ENCODE results near the gene FUT2.

Gene FUT2

GRCh38 chr19:48724796-48725753 is 29.3 kb downstream of the FUT2 start:
- in situ Hi-C loops (cut with MboI; ENCODE audit: low sequenced_read_pairs): no loop called here

- in situ Hi-C loops (cut with MboI; ENCODE audit: low sequenced_read_pairs): no loop called here
Observed at GRCh38 chr19:48726556-48726955, 30.8 kb downstream of the FUT2 start.

- in situ Hi-C loops (cut with MboI; ENCODE audit: low sequenced_read_pairs): no loop called here
Observed at GRCh38 chr19:48728911-48729664, 33.3 kb downstream of the FUT2 start.

GRCh38 chr19:48731452-48731851 is 35.7 kb downstream of the FUT2 start:
- in situ Hi-C loops (cut with MboI; ENCODE audit: low sequenced_read_pairs): no loop called here

GRCh38 chr19:48734625-48735024 is 38.9 kb downstream of the FUT2 start:
- in situ Hi-C loops (cut with MboI; ENCODE audit: low sequenced_read_pairs): no loop called here

- in situ Hi-C loops (cut with MboI; ENCODE audit: low sequenced_read_pairs): no loop called here
Observed at GRCh38 chr19:48735031-48735615, 39.4 kb downstream of the FUT2 start.

GRCh38 chr19:48737360-48737998 is 41.7 kb downstream of the FUT2 start:
- in situ Hi-C loops (cut with MboI; ENCODE audit: low sequenced_read_pairs): no loop called here

GRCh38 chr19:48738557-48739403 is 43.0 kb downstream of the FUT2 start:
- in situ Hi-C loops (cut with MboI; ENCODE audit: low sequenced_read_pairs): no loop called here

GRCh38 chr19:48739404-48740163 is 43.8 kb downstream of the FUT2 start:
- in situ Hi-C loops (cut with MboI; ENCODE audit: low sequenced_read_pairs): no loop called here

GRCh38 chr19:48740164-48740972 is 44.6 kb downstream of the FUT2 start, which contains the start of gene RASIP1:
RASIP1 (minus strand) TSS chr19:48740610; CDS start chr19:48740282, 328 bp downstream.
- in situ Hi-C loops (cut with MboI; ENCODE audit: low sequenced_read_pairs): no loop called here

- in situ Hi-C loops (cut with MboI; ENCODE audit: low sequenced_read_pairs): no loop called here
Observed at GRCh38 chr19:48741129-48741999, 45.6 kb downstream of the FUT2 start.

- in situ Hi-C loops (cut with MboI; ENCODE audit: low sequenced_read_pairs): no loop called here
Observed at GRCh38 chr19:48742096-48742495, 46.3 kb downstream of the FUT2 start.

- in situ Hi-C loops (cut with MboI; ENCODE audit: low sequenced_read_pairs): no loop called here
Observed at GRCh38 chr19:48745208-48745995, 49.6 kb downstream of the FUT2 start.

GRCh38 chr19:48746110-48746509 is 50.3 kb downstream of the FUT2 start:
- in situ Hi-C loops (cut with MboI; ENCODE audit: low sequenced_read_pairs): no loop called here

- in situ Hi-C loops (cut with MboI; ENCODE audit: low sequenced_read_pairs): no loop called here
Observed at GRCh38 chr19:48746738-48747575, 51.2 kb downstream of the FUT2 start, which contains the start of gene IZUMO1. IZUMO1 (minus strand) TSS chr19:48746909; CDS start chr19:48745859, 1,050 bp downstream.
